HG03565 (cell line): ENCODE results near the gene TMEM248.
"Not testable (repeated sequence)": the region's sequence is repeated elsewhere in the genome, so short reads cannot be mapped to it uniquely, and the experiment has no call there.

Experiments used
- ATAC-seq: cut with Tn5 transposase; IDR thresholded peaks from one replicate; pipeline ENCODE4 v1.9.1; 2021; ENCODE audit warnings: mild to moderate bottlenecking, moderate library complexity; ENCODE audit not compliant: unreplicated experiment

TMEM248 gene

GRCh38 chr7:66995050-66995776 is 74.2 kb downstream of the TMEM248 start, which contains the start of gene SBDS:
TSS of gene SBDS (minus strand) at chr7:66995586. CDS start at chr7:66995417, 169 bp downstream.
- ATAC-seq, result peak; percentile 60

GRCh38 chr7:66996444-66997191 is 75.6 kb downstream of the TMEM248 start, which contains the start of gene TYW1:
TSS of gene TYW1 (plus strand) at chr7:66996833. CDS start at chr7:66996979, 146 bp downstream.
- ATAC-seq, result peak; percentile 83

GRCh38 chr7:67000601-67001258 is 79.7 kb downstream of the TMEM248 start:
- not testable (repeated sequence) for ATAC-seq

- not testable (repeated sequence) for ATAC-seq
Measured at GRCh38 chr7:67004145-67004544, 83.1 kb downstream of the TMEM248 start.

- ATAC-seq, result no peak
Measured at GRCh38 chr7:67006965-67007364, 85.9 kb downstream of the TMEM248 start.
